Suppressor macrophage treated with lipopolysaccharide for 4 hours (primary cell): Measurements from ENCODE around the gene PSTK.

Source experiments
- DNase-seq: peaks from one replicate; pipeline ENCODE4 v3.0.0-alpha.2; 2020

The PSTK gene

DNA sequence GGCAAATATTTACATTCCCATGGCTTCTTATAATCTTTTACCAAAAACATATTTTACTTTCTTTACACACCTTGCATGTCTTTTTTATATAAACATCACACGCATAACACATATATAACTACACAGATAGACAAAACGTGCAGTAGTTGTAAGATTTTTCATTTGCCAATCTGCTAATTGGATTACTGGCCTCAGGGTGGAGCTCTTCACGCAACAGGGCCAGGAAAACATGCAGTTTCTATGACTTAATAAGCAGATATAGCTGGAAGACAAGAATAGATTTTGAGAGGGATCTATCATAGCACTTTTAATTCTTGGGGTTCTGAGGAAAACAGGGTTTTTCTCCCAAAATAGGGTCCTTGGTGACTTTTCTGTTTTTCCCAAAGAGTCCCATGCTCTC lies 41.3 kb downstream of the PSTK start:
- DNase-seq: no peak

DNA sequence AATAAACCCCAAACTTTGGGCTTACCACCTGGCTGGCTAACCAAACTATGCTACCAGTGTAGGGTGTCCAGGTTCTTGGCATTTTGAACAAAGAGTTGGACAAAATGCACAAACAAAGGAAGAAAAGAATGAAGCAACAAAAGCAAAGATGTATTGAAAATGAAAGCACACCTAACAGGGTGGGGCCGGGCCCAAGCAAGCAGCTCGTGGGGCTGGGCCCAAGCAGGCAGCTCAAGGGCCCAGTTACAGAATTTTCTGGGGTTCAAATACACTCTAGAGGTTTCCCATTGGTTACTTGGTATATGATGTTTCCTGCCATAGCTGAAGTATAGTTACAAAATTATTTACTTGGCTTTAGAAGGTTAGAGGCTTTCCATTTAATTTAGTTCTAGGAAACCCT lies 44.3 kb downstream of the PSTK start:
- DNase-seq: no peak

DNA sequence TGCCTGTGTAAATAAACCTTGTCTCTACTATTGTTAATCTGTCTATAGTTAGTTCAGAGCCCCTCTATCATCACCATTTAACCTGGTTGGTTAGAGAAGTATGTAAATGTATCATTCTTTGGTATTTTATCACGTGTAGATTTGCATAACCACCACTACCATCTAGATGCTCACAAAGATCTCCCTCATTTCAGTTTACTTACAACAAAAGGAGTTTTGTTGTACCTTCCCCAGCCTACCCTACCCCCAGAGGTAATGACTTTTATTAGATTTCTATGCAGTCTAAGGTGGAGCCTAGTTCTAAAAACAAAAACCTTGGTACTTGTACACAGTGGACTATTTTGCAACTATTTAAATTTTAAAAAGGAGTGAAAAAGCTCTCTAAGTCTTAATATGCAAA lies 46.1 kb downstream of the PSTK start:
- DNase-seq: no peak

DNA sequence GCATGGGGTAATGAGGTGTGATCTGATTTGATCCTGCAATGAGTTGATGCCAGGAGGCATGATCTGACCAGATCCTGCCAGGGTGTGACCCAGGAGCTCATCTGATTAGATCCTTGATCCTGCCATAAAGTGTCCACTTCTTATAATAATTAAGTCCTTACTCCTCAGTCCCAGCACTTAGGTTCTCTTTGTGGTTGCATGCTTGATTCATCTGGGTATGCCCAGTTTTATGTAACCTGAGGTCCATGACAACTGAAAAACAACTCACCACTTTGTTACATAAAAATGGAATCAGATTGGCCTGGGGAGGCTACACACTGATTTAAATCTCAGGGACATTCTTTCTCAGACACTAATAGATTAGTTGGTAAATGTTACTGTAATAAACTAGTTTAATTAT lies 47.7 kb downstream of the PSTK start:
- DNase-seq: no peak

DNA sequence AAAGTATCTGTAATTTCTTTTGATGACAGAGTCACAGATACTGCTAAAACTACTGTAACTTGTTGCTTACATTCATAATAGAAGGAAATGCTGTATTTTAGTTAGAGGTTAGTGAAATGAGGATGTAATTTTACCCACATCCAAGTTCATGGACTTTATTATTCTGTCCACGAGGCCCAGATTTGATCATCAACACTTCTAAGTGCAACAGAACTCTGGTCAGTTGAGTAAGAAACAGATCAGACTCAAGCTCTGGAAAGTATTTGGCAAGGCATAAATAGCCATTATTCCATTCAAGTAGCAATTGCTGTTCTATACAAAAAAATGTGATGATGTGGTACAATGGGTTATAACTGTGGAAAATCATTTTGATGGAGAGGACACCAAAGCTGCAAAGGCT lies 50.9 kb downstream of the PSTK start:
- no peak for DNase-seq

DNA sequence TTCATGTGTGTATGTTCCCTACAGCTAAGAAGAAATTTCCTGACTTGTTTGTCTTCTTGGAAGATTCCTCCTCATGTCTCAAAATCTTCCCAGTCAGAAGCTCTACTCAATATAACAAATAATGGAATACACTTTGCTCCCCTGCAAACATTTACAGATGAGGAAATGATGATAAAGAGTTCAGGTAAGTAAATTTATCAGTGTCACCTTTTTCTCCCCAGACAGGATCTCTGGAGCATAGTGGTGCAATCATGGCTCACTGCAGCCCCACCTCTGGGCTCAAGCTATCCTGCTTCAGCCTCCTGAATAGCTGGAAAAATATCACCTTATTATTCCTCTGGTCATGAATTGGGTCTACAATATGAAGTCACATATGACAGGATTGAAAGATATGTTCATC lies 54.1 kb downstream of the PSTK start:
- no peak for DNase-seq

DNA sequence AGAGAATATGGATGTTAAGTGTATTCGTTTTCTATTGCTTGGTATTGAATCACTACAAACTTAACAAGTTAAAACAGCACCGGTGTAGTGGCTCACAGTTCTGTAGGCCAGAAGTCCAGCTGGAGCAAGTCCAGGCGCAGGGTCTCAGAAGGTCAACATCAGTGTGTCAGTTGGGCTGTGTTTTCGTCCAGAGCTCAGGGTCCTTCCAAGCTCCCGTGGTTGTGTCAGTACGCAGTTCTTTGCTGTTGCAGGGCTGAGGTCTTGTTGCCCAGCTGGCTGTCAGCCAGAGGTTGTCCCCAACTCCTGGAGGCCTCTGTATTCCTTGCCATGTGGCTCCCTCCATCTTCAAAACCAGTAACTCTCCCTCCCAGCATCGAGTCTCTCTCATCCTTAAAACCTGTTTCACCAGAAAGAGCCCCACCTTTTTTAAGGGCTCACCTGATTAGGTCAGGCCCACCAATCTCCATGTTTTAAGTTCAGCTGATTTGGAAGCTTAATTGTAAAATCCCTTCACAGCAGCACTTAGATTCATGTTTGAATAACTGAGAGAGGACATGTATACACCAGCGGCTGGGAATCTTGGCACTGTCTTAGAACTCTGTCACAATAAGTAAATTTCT lies 55.4 kb downstream of the PSTK start:
- no peak for DNase-seq

DNA sequence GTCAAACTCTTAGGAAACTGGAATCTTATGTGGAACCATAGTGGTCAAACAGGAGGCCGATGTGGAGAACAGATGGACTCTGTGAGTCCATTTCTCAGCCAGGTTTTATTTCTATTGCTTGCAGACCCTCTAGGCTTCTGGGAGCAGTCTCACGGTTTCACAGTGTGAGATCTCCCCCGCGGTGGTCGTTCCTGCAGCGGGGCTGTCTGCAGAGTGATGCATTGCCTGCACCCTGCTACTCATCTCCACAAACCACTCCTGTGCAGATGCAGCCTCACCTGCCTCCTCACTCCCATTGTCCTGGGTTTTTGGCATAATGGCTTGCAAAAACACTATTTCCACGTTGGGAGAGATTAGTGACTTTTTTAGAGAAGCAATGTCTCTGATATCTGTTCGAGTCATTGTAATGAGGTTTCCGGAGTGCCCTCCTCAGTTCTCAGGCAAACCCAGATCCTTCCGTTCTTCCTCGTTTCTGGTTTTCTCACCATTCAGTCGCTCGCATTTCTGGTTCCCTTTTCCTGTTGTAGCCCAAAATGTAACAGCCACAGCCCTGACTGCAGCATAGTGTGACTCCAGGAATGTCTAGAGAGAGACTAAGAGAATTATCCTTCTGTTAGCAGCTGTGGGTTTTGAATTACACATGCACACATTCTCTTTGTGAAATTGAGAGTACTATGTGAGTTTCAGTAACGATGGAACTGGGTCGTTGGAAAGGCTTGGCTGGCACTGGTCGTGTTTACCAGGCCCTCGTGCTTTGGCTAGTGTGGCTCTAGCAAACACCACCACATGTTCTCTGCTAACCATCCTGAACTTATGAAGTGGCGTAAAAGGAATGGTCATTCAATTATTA lies 58.8 kb downstream of the PSTK start:
- peak; percentile 9 for DNase-seq

DNA sequence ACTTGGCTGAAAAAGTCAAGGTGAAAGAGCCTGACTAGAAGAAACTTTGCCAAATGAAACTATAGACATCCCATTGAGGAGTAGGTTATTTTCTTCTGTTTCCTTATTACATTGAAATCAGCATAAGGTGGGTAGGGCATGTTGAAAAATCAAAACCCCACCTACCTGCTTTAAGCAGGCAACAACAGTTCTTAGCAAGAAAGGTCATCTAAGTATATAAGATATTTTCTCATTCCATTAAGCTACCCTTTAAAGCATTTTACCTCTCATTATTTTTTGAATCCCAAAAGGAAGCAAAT lies 59.4 kb downstream of the PSTK start:
- DNase-seq: no peak
